OCI-LY3 (cell line): ENCODE results near the gene TMEM151A.

Experiments
- EZH2phosphoT487 ChIP-seq: fragments of 200-600 bp; shearing (Covaris generic); IDR thresholded peaks from 2 replicates; pipeline ENCODE4 v1.6.1; 2018; ENCODE audit warnings: antibody characterized with exemption, mixed run types, low read depth
- TF ChIP-seq, protein P1 (sequence below): fragments of 200-600, 300-600 bp; sonication (generic); IDR thresholded peaks from 2 replicates; pipeline ENCODE4 v1.5.1; 2014; ENCODE audit warnings: antibody characterized with exemption, low read length, low read depth

DNA sequence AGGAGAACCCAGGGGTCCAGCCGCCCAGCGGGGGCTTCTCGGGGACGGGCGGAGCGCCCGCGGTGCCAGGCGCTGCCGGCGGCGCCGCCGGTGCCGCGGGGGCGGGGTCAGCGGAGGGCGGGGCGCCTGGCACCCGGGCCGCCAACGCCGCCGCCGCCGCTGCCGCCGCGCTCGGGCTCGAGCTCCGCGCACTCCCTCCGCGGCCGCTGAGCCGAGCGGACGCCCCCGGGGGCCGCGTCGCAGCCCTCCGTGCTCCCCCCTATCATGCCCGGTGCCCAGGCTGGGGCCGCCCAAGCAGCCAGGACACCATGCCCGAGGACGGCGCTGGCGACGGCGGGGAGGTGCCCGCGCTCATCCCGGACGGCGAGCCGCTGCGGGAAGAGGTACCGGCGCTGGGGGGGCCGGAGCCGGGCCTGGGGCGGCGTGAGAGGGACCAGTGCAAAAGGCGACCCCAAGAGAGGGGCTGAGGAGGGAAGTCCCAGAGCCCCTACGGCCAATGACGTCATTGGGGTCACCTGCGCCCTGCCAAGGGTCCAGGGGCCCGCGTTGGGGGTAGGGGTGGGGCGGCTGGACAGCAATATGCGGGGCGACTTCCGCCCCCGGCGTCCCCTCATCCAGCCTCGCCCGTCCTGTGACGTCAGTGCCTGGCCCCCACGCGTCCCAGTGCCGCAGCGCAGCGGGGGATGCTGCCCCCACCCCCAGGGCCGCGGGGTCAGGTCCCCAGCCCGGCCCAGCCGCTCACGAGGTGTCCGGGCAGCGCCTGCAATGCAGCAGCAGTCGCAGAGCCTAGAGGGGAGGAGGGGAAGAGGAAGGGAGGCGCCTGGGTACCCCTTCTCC is at the start of gene TMEM151A:
- TF ChIP-seq, protein P1, sequence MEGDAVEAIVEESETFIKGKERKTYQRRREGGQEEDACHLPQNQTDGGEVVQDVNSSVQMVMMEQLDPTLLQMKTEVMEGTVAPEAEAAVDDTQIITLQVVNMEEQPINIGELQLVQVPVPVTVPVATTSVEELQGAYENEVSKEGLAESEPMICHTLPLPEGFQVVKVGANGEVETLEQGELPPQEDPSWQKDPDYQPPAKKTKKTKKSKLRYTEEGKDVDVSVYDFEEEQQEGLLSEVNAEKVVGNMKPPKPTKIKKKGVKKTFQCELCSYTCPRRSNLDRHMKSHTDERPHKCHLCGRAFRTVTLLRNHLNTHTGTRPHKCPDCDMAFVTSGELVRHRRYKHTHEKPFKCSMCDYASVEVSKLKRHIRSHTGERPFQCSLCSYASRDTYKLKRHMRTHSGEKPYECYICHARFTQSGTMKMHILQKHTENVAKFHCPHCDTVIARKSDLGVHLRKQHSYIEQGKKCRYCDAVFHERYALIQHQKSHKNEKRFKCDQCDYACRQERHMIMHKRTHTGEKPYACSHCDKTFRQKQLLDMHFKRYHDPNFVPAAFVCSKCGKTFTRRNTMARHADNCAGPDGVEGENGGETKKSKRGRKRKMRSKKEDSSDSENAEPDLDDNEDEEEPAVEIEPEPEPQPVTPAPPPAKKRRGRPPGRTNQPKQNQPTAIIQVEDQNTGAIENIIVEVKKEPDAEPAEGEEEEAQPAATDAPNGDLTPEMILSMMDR: no peak
- no peak for TF ChIP-seq EZH2phosphoT487
